B cell (primary cell): ENCODE data around the gene SMPDL3B.

ENCODE experiments used
- CTCF ChIP-seq: fragments of 200-600 bp; IDR thresholded peaks from one replicate; pipeline ENCODE4 v1.8.0; 2022; ENCODE audit warnings: antibody characterized with exemption, mild to moderate bottlenecking
- EZH2 ChIP-seq: IDR thresholded peaks from 2 replicates; pipeline ENCODE4 v1.6.1; 2012; ENCODE audit warnings: borderline replicate concordance, low read depth, mild to moderate bottlenecking, moderate library complexity, low read length; ENCODE audit not compliant: insufficient read depth, poor library complexity, severe bottlenecking

GRCh38 chr1:27928216-27928954, 6.4 kb upstream of the SMPDL3B start:
- TF ChIP-seq CTCF (no peak), EZH2 (no peak)
